GM18951 (cell line): ENCODE results near the gene SCRT2.

Source experiments
- POLR2A ChIP-seq: IDR thresholded peaks from 4 replicates; pipeline ENCODE4 v1.6.1; 2011; ENCODE audit warnings: mild to moderate bottlenecking; ENCODE audit not compliant: insufficient read length, insufficient read depth; ENCODE audit errors: extremely low read depth
- in situ Hi-C: fragments of 300-500 bp; cut with MboI; formaldehyde crosslinking; loops from one replicate; pipeline ENCODE4 v1.12.0; 2022; ENCODE audit warnings: low sequenced_read_pairs, mixed read lengths, inconsistent platforms; ENCODE audit not compliant: unreplicated experiment

SCRT2 gene

DNA sequence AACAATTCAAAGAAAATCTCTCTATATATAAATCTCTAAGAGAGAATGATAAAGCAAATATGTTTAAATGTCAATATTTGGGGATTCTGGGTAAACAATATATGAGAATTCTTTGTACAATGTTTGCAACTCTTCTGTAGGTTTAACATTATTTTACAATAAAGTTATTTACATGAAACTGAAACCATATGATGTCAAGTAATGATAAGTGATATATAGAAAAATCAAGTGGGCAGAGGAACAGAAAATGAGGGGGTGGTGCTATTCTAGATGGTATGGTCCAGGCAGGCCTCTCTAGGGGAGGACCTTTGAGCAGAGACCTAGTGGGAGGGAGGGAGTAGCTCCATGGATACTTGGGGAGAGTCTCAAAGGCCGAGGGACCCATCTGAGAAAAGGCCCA, 16.4 kb upstream of the SCRT2 start:
- no peak for TF ChIP-seq POLR2A
- in situ Hi-C loops = no loop called here

DNA sequence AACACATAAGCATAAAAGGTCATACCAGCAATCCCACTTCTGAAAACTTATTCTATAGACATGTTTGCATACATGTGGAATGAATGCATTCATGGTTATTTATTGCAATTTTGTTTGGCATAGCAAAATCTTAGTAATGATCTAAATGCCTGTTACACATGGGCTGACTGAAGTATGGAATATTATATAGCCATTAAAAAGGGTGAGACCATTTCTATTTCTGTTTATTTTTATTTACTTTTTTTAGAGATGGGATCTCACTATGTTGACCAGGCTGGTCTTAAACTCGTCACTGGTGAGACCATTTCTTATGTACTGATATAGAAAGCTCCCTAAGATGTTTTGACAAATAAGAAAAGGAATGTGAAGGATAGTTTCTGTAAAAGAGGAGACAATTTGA, 14.3 kb upstream of the SCRT2 start:
- in situ Hi-C loops = no loop called here
- TF ChIP-seq POLR2A = no peak

DNA sequence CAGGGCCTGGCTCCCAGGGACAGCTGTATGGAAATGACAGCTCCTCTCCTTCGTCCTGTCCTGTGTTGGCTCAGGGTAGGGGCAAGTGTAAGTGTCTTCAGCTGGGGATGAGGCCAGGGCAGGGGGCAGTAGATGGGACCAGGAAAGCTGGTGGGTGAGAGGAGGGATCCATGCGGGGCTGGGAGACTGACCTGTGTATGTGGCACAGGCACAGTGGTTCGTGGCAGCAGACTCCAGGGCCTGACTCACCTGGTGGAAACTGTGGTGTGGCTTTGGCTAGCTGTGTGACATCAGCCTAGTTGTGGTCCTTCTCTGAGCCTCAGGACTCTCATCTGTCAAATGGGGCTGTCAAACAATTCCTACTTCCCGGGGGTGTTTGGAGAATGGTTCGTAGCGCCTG, 13.7 kb upstream of the SCRT2 start:
- in situ Hi-C loops = no loop called here

DNA sequence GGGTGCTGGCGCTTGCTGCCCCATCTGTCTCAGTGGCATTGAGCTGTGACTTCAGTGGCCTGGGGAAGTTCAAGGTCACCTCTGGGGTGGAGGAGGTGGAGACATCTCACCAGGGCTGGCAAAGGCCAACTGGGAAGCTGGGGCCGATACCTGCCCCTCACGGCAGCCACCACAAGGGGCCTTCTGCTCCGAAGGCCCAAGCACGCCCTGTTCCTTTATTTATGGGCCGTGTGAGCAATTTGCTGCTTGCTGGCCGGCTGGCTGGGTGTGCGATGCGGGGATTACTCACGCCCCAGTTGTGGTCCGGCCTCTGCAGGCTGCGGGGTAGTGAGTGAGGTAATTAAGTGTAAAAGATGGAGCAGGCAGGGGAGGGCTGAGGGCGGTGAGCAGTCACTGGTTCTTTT, 13.2 kb upstream of the SCRT2 start:
- in situ Hi-C loops = no loop called here
- TF ChIP-seq POLR2A = no peak

More for the DNA sequence above, 13.7 kb upstream of the SCRT2 start:
- no peak for TF ChIP-seq POLR2A

DNA sequence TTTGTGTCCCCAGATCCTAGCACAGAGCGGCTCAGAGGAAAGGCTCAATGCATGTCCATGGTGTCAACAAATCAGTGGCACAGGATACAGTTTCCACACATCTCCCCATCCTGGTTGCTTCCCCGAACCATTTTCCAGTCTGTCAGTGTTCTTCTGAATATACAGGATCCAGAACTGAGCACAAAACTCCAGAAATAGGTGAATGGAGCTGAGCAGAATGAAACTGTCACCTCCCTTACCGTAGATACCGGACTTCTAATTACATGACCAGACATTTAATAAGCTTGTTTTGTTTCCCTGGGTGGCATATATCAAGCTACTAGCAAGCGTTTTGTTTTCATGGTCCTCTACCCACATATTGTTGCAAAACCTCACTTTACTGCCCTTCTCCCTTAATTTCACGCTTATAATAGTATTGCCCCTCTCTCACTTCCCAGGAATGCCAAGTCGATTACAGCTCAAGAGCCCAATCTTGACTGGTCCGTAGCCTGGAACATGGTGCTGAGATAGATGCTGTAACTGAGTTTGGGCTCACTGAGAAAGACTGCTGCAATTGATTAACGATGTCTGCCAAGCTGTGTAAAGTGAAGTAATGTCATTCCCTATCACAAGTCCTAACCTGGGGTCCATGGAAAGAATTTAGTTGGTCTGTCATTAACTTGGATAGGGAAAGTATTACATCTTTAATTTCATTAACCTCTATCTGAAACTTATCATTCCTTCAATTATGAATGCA, 12.0 kb upstream of the SCRT2 start:
- in situ Hi-C loops = no loop called here
- no peak for TF ChIP-seq POLR2A

DNA sequence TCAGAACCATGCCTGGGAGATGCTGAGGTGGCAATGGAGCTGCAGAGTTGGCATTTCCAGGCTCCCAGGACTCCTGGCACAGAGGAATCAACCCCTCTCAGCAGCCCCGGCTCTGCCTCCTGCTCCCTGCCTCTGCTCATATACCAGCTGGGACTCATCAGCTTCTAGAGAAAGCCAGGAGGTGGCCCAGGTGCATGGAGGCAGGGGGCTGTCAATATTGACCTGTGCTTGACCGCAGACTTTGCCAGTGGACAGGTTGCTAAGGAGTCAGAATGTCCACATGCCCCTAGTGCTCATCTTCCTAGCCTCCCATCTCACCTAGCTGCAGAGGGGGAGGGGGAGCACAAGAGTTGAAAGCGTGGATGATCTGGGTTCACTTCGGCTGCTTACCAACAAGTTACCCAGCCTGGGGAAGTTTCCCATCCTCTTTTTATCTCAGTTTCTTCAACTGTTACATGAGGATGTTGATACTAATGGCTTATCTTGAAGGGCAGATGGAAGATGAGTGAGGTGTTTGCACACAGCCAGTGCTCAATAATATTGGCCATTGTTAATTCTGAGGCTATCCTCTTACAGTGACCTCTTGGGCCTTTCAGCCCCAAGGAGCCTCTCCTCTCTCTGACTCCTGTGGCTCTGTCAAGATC, 9.2 kb upstream of the SCRT2 start:
- in situ Hi-C loops = no loop called here
- TF ChIP-seq POLR2A = no peak

DNA sequence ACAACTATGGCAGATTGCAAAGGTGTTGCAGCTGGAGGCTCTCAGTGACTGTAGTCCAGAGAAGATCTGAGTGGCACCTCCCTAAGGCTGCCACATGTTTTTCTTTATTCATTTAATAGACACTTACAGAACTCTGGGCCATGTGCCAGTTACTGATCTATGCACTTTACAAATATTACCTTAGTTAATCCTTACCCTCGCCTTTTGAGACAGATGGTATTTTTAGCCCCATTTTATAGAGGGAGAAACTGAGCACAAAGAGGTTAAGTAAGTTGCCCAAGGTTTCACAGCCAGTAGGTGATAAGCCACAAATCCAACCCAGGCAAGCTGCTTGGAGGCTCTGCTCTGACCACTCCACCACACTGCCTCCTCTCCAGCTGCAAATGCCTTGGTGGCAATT, 6.5 kb upstream of the SCRT2 start:
- in situ Hi-C loops = no loop called here
- no peak for TF ChIP-seq POLR2A

DNA sequence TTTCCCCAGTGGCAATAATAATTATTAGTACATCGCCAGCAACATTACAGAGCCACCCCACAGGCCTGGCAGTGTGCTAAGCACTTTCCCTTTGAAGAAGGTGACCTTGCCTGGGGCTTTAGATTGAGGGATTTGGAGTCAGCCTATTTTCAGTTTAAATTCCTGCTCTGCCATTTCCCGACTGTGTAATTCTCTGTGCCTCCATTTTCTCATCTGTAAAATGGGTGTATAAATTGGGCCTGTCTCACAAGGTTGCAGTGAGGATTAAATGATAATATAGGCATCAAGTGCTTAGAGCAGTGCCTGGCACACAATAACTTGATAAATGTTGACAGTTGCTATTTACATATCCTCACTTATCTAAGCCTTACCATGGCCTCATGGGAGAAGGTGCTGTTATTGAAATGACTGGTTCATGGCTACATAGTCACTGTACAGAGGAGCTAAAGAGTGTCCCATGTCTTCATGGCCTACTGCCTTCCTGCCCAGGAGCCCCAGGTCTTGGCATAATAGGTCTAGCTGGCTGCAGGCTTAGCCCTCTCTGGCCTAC, 5.1 kb upstream of the SCRT2 start:
- in situ Hi-C loops = no loop called here

DNA sequence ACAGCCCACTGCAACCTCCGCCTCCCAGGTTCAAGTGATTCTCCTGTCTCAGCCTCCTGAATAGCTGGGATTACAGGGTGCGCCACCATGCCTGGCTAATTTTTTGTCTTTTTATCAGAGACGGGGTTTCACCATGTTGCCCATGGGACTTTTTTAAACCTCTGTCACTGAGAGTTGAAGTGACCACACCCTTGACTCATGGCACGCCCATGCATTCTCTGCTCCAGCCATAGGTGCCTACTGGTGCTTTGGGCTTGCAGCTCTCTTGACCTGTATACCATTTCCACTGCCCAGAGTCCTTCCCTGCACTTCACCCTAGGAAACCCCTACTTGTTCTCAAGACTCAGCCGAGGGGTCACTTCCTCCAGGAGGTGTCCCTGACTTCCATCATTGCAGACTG, 2.4 kb upstream of the SCRT2 start:
- no peak for TF ChIP-seq POLR2A
- in situ Hi-C loops = no loop called here

More for the DNA sequence above, 5.1 kb upstream of the SCRT2 start:
- no peak for TF ChIP-seq POLR2A

DNA sequence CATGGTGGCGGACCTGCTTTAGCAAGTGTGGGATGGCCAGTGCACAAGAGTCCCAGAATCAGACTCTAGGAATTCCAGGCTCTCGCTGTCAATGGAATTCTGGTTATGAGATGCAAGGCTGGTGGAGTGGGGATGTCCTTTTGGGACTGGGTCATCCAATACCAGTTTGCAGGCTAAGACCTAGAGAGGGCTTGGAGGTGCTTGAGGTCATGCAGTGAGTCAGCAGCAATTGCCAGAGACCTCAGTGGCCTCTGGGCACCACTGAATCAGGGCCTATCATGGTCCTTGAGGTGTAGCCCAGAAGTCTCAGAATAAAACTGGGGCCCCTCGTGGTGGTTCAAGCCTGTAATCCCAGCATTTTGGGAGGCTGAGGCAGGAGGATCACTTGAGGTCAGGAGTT, 1.4 kb upstream of the SCRT2 start:
- in situ Hi-C loops = no loop called here
- TF ChIP-seq POLR2A = no peak

DNA sequence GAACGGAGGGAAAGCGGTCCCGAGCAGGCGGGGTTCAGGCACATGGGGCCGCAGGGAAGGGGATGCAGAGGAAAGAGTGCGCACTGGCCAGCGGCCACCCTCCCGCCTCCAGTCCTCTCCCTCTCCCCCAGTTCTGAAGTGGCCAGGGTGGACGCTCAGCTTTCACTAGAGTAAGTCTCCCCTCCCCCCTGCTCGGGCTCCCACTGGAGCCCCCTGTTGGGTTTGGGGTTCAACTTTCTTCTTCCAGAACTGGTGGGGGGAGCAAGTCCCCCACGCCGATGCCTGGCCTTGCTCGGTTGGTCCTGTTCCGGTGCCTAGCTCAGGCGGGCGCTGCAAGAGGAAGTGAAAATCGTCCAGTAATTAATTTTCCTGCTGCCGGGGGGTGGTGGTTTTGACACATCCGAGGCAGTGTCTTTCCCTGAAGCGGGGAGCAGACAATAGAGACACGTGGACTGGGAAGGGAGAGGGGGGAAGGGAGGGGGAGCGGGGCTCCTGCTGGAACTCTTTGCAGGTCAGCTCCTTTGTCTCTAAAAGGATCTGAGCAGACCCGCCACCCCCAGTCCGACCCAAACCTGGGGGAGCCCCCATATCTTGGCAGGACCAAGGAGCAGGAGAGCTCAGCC, 824 bp upstream of the SCRT2 start:
- in situ Hi-C loops = no loop called here
- TF ChIP-seq POLR2A = no peak

DNA sequence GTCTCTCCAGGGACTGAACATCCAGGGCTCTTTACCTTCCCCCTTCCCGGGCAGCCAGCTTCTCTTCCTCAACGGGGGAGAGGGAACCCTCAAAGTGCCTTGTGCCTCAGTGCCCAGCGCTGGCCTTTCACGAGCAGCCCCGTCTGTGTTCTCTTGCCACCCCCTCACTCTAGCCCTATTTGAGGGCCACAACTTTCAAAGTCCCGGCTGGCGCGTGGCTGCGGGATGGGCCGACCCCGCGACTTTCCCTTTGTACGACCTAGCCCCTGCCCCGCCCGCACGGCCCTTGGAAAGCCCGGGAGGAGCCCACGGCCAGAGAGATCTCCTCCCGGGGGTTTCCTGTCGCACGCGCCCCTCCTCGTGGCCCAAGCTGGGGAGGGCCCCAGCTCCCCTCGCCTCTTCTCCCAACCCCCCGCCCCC, 559 bp downstream of the SCRT2 start:
- in situ Hi-C loops = no loop called here
- no peak for TF ChIP-seq POLR2A

DNA sequence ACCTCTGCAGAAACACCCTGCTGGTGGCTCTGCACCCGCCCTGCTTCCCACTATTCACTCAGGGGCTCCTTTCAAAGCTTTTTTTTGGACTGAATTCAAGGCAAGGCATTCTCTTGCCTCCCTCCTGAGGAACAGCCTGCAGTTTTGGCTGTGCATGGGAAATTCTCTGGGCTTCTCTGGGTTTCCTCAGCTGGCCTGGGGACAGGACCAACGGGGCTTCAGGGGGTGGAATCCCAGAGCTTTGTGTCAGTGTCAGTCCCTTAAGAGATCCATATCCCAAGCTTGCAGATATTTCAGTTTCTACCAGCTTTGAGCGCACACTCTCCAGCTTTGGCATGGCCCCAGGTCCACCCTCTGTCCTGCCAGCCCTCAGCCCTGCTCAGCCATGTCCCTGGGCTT, 2.0 kb downstream of the SCRT2 start:
- in situ Hi-C loops = no loop called here
- TF ChIP-seq POLR2A = no peak

DNA sequence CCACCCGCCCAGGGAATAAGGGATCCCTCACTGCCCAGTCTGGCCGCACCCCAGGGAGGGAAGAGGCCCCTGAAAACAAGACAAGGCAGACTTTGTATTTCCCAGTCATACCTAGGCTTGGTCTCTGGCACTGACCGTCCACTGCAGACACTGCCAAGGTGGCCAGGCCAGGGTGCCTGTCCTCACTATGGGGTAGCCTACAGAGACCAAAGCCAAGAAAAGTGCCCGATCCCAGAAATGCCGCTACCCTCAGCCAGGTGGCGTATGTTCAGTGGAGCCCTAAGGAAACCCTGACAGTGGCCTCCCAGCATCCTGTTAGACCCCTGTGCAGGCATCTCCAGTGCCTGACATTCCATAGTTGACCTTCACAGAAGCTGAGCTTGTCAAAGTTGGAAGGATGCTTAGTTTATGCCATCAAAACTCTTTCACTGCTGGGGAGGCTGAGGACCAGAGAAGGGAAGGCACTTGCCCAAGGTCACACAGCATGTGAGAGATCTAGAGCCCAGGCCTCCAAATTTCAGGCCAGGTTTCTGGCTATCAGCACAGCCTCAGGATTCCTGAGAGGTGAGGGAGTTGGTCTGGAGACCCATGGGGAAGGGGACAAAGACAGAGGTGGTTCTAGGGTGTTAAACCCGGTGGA, 2.5 kb downstream of the SCRT2 start:
- no peak for TF ChIP-seq POLR2A

More for the DNA sequence above, 2.5 kb downstream of the SCRT2 start:
- in situ Hi-C loops = no loop called here
